Mesothelial cell of epicardium (in vitro differentiated cells): ENCODE data around the gene EFNA1. TPM values are rescaled to one million over a fixed set of nuclear protein-coding genes. Genes with fewer than 3 reads are reported as not detected.

ENCODE experiments used
- DNase-seq, 2 experiments: peaks; one replicate each; pipeline ENCODE4 v3.0.0; 2021; ENCODE audit warnings: low spot score in 2 of 2; ENCODE audit not compliant: unreplicated experiment in 2 of 2
- H3K27ac Mint-ChIP-seq: 2 replicates; pipeline ENCODE4 v1.8.0; 2021; ENCODE audit warnings: mixed read lengths
- H3K27me3 Mint-ChIP-seq: 2 replicates; pipeline ENCODE4 v1.8.0; 2021; ENCODE audit warnings: low read depth, mixed read lengths
- H3K36me3 Mint-ChIP-seq: 2 replicates; pipeline ENCODE4 v1.8.0; 2021; ENCODE audit warnings: mixed read lengths
- H3K4me1 Mint-ChIP-seq: 2 replicates; pipeline ENCODE4 v1.8.0; 2021; ENCODE audit warnings: mixed read lengths
- H3K4me3 Mint-ChIP-seq: 2 replicates; pipeline ENCODE4 v1.8.0; 2021; ENCODE audit warnings: mild to moderate bottlenecking, moderate library complexity, mixed read lengths
- H3K9me3 Mint-ChIP-seq: 2 replicates; pipeline ENCODE4 v1.8.0; 2021; ENCODE audit warnings: mixed read lengths
- CTCF ChIP-seq: fragments of 200-600 bp; sonication (generic); IDR thresholded peaks from one replicate; pipeline ENCODE4 v1.5.0; 2021; ENCODE audit warnings: antibody characterized with exemption; ENCODE audit not compliant: unreplicated experiment
- total RNA-seq: library from RNA; stranded (reverse); gene quantifications from 3 replicates; pipeline ENCODE4 v1.2.1, GENCODE V29; 2021

EFNA1 gene
- total RNA-seq, 1 donor from 2014 or later = 92.4 TPM

GRCh38 chr1:155177918-155178281 is 50.2 kb downstream of the EFNA1 start:
- Mint-ChIP-seq H3K4me3 (no peak overlapping the region), H3K4me1 (peaks cover 16% of the 10 kb centered on the region), H3K27ac (no peak overlapping the region), H3K36me3 (no peaks in the 10 kb centered on the region), H3K9me3 (no peaks in the 10 kb centered on the region), H3K27me3 (peaks cover 11% of the 10 kb centered on the region)
- DNase-seq = no peak
- TF ChIP-seq CTCF = no peak

- Mint-ChIP-seq H3K4me1 (peaks cover 10% of the 10 kb centered on the region), H3K27me3 (peaks cover 9% of the 10 kb centered on the region), H3K36me3 (no peaks in the 10 kb centered on the region), H3K27ac (no peak overlapping the region), H3K9me3 (no peaks in the 10 kb centered on the region), H3K4me3 (no peak overlapping the region)
- no peak for TF ChIP-seq CTCF
- no peak for DNase-seq
These were observed 50.9 kb downstream of the EFNA1 start for GRCh38 chr1:155178441-155179111.

GRCh38 chr1:155179112-155180031 is 51.7 kb downstream of the EFNA1 start:
- H3K9me3 Mint-ChIP-seq = no peaks in the 10 kb centered on the region
- no peak for TF ChIP-seq CTCF
- no peak overlapping the region for H3K27ac Mint-ChIP-seq
- H3K27me3 Mint-ChIP-seq = peaks cover 5% of the 10 kb centered on the region
- no peak overlapping the region for H3K4me3 Mint-ChIP-seq
- no peak for DNase-seq
- H3K36me3 Mint-ChIP-seq = no peaks in the 10 kb centered on the region
- peaks cover 5% of the 10 kb centered on the region for H3K4me1 Mint-ChIP-seq

GRCh38 chr1:155181371-155182051 is 53.8 kb downstream of the EFNA1 start:
- Mint-ChIP-seq H3K27ac (no peak overlapping the region), H3K9me3 (no peaks in the 10 kb centered on the region), H3K27me3 (no peaks in the 10 kb centered on the region), H3K36me3 (no peaks in the 10 kb centered on the region), H3K4me3 (no peak overlapping the region), H3K4me1 (no peaks in the 10 kb centered on the region)
- no peak for TF ChIP-seq CTCF
- no peak for DNase-seq

- no peaks in the 10 kb centered on the region for H3K36me3 Mint-ChIP-seq
- no peak for TF ChIP-seq CTCF
These were observed 54.4 kb downstream of the EFNA1 start for GRCh38 chr1:155182052-155182550.

More at GRCh38 chr1:155182052-155182550, 54.4 kb downstream of the EFNA1 start:
- Mint-ChIP-seq H3K27ac (no peak overlapping the region), H3K9me3 (no peaks in the 10 kb centered on the region), H3K4me1 (no peaks in the 10 kb centered on the region), H3K27me3 (no peaks in the 10 kb centered on the region), H3K4me3 (no peak overlapping the region)
- no peak for DNase-seq
